Measurements from ENCODE around the gene APBB2.

APBB2 gene

GRCh38 chr4:40938337-40938736 lies 276.0 kb downstream of the APBB2 start:
- no peak overlapping the region for H3K4ac ChIP-seq (ENCODE audit: low read depth in 1 of 2, low read length in 2 of 2)
- peaks cover 18 to 32% of the 10 kb centered on the region in 2 experiments for H3K36me3 ChIP-seq (ENCODE audit: control insufficient read depth in 1 of 2, insufficient read depth in 2 of 2, low read depth in 1 of 2, low read length in 2 of 2)
- no peak overlapping the region for H2AFZ ChIP-seq (ENCODE audit: low read depth, low read length)
- no peak overlapping the region for H2BK5ac ChIP-seq (ENCODE audit: low read depth, low read length, poor library complexity, severe bottlenecking)
- peaks cover 36% of the 10 kb centered on the region for H3K79me1 ChIP-seq (replicated peaks; ENCODE audit: low read length, poor library complexity, severe bottlenecking)
- no peak overlapping the region for H2BK15ac ChIP-seq (ENCODE audit: low read depth, poor library complexity, severe bottlenecking)
- H3K9ac ChIP-seq (ENCODE audit: low read length): no peak overlapping the region
- no peak overlapping the region for H3K27ac ChIP-seq (ENCODE audit: low read length, poor library complexity, severe bottlenecking)
- no peak overlapping the region for H3K14ac ChIP-seq (ENCODE audit: low read length in 2 of 2)
- no peak overlapping the region for H2BK120ac ChIP-seq (ENCODE audit: low read depth, low read length)
- no peak overlapping the region for H3K18ac ChIP-seq (ENCODE audit: low read depth in 1 of 2, low read length in 2 of 2)
- no peaks in the 10 kb centered on the region for H3K9me3 ChIP-seq (ENCODE audit: control insufficient read depth, low read length)
- no peak overlapping the region for H3K4me3 ChIP-seq (ENCODE audit: insufficient read depth in 1 of 2, low read depth in 1 of 2, low read length in 2 of 2)
- DNase-seq: no peak
- H4K91ac ChIP-seq (ENCODE audit: low read length): no peak overlapping the region
- no peak overlapping the region for H2BK12ac ChIP-seq (ENCODE audit: low read length in 2 of 2)
- over 99% methylated on average over 5 of the region's 5 CpGs for WGBS
- no peak overlapping the region for H4K8ac ChIP-seq (ENCODE audit: low read length)
- H2AK5ac ChIP-seq (ENCODE audit: low read length, severe bottlenecking): no peak overlapping the region
- H3K23ac ChIP-seq (ENCODE audit: low read length in 2 of 2): no peak overlapping the region
- no peak overlapping the region for H3K4me2 ChIP-seq (ENCODE audit: low read length, poor library complexity, severe bottlenecking)
- peaks cover 6% of the 10 kb centered on the region for H3K4me1 ChIP-seq (ENCODE audit: control insufficient read depth, insufficient read depth, low read depth, low read length)
- no peaks in the 10 kb centered on the region for H3K27me3 ChIP-seq (ENCODE audit: control insufficient read depth in 1 of 2, insufficient read depth in 1 of 2, low read length in 2 of 2)

GRCh38 chr4:40937140-40937725 lies 277.1 kb downstream of the APBB2 start:
- Histone ChIP-seq H3K4me3 (ENCODE audit: insufficient read depth in 1 of 2, low read depth in 1 of 2, low read length in 2 of 2) (no peak overlapping the region), H3K36me3 (ENCODE audit: control insufficient read depth in 1 of 2, insufficient read depth in 2 of 2, low read depth in 1 of 2, low read length in 2 of 2) (peaks cover 17 to 24% of the 10 kb centered on the region in 2 experiments), H2AK5ac (ENCODE audit: low read length, severe bottlenecking) (no peak overlapping the region), H2AFZ (ENCODE audit: low read depth, low read length) (no peak overlapping the region), H3K18ac (ENCODE audit: low read depth in 1 of 2, low read length in 2 of 2) (no peak overlapping the region), H2BK5ac (ENCODE audit: low read depth, low read length, poor library complexity, severe bottlenecking) (no peak overlapping the region), H3K27me3 (ENCODE audit: control insufficient read depth in 1 of 2, insufficient read depth in 1 of 2, low read length in 2 of 2) (no peaks in the 10 kb centered on the region), H3K14ac (ENCODE audit: low read length in 2 of 2) (no peak overlapping the region), H4K8ac (ENCODE audit: low read length) (no peak overlapping the region), H3K4ac (ENCODE audit: low read depth in 1 of 2, low read length in 2 of 2) (no peak overlapping the region), H4K91ac (ENCODE audit: low read length) (no peak overlapping the region), H3K9me3 (ENCODE audit: control insufficient read depth, low read length) (no peaks in the 10 kb centered on the region), H2BK15ac (ENCODE audit: low read depth, poor library complexity, severe bottlenecking) (no peak overlapping the region), H2BK12ac (ENCODE audit: low read length in 2 of 2) (no peak overlapping the region), H3K79me1 (replicated peaks; ENCODE audit: low read length, poor library complexity, severe bottlenecking) (peaks cover 33% of the 10 kb centered on the region), H3K27ac (ENCODE audit: low read length, poor library complexity, severe bottlenecking) (no peak overlapping the region), H3K9ac (ENCODE audit: low read length) (no peak overlapping the region), H3K4me1 (ENCODE audit: control insufficient read depth, insufficient read depth, low read depth, low read length) (peaks cover 7% of the 10 kb centered on the region), H3K23ac (ENCODE audit: low read length in 2 of 2) (no peak overlapping the region), H2BK120ac (ENCODE audit: low read depth, low read length) (no peak overlapping the region), H3K4me2 (ENCODE audit: low read length, poor library complexity, severe bottlenecking) (no peak overlapping the region)
- WGBS: no CpG with 5 or more reads among the region's 2 CpGs
- no peak for DNase-seq

- no peak overlapping the region for H4K91ac ChIP-seq (ENCODE audit: low read length)
- H3K36me3 ChIP-seq (ENCODE audit: control insufficient read depth in 1 of 2, insufficient read depth in 2 of 2, low read depth in 1 of 2, low read length in 2 of 2): peaks cover 17% of the 10 kb centered on the region in 2 experiments
- no peaks in the 10 kb centered on the region for H3K27me3 ChIP-seq (ENCODE audit: control insufficient read depth in 1 of 2, insufficient read depth in 1 of 2, low read length in 2 of 2)
- no peak overlapping the region for H3K4me2 ChIP-seq (ENCODE audit: low read length, poor library complexity, severe bottlenecking)
- peaks cover 25% of the 10 kb centered on the region for H3K79me1 ChIP-seq (replicated peaks; ENCODE audit: low read length, poor library complexity, severe bottlenecking)
- H2BK120ac ChIP-seq (ENCODE audit: low read depth, low read length): no peak overlapping the region
- no peak overlapping the region for H3K4ac ChIP-seq (ENCODE audit: low read depth in 1 of 2, low read length in 2 of 2)
- no peak overlapping the region for H2BK12ac ChIP-seq (ENCODE audit: low read length in 2 of 2)
- H2BK15ac ChIP-seq (ENCODE audit: low read depth, poor library complexity, severe bottlenecking): no peak overlapping the region
- H3K9ac ChIP-seq (ENCODE audit: low read length): no peak overlapping the region
- H3K23ac ChIP-seq (ENCODE audit: low read length in 2 of 2): no peak overlapping the region
- no peak overlapping the region for H3K18ac ChIP-seq (ENCODE audit: low read depth in 1 of 2, low read length in 2 of 2)
- H3K4me1 ChIP-seq (ENCODE audit: control insufficient read depth, insufficient read depth, low read depth, low read length): peaks cover 11% of the 10 kb centered on the region
- H2BK5ac ChIP-seq (ENCODE audit: low read depth, low read length, poor library complexity, severe bottlenecking): no peak overlapping the region
- no peak overlapping the region for H2AK5ac ChIP-seq (ENCODE audit: low read length, severe bottlenecking)
- no peak overlapping the region for H3K4me3 ChIP-seq (ENCODE audit: insufficient read depth in 1 of 2, low read depth in 1 of 2, low read length in 2 of 2)
- H3K14ac ChIP-seq (ENCODE audit: low read length in 2 of 2): no peak overlapping the region
- WGBS: 76% methylated on average over 4 of the region's 4 CpGs
- no peak for DNase-seq
- no peak overlapping the region for H3K27ac ChIP-seq (ENCODE audit: low read length, poor library complexity, severe bottlenecking)
- H4K8ac ChIP-seq (ENCODE audit: low read length): no peak overlapping the region
- no peaks in the 10 kb centered on the region for H3K9me3 ChIP-seq (ENCODE audit: control insufficient read depth, low read length)
- H2AFZ ChIP-seq (ENCODE audit: low read depth, low read length): no peak overlapping the region
Measured at GRCh38 chr4:40934676-40935075, 279.7 kb downstream of the APBB2 start.

GRCh38 chr4:40933272-40934053 lies 280.9 kb downstream of the APBB2 start:
- H3K79me1 ChIP-seq (replicated peaks; ENCODE audit: low read length, poor library complexity, severe bottlenecking): peaks cover 20% of the 10 kb centered on the region
- H2AK5ac ChIP-seq (ENCODE audit: low read length, severe bottlenecking): no peak overlapping the region
- H2BK12ac ChIP-seq (ENCODE audit: low read length in 2 of 2): no peak overlapping the region
- H2BK5ac ChIP-seq (ENCODE audit: low read depth, low read length, poor library complexity, severe bottlenecking): no peak overlapping the region
- no peak overlapping the region for H3K4me2 ChIP-seq (ENCODE audit: low read length, poor library complexity, severe bottlenecking)
- DNase-seq: no peak
- H3K9me3 ChIP-seq (ENCODE audit: control insufficient read depth, low read length): no peaks in the 10 kb centered on the region
- H3K23ac ChIP-seq (ENCODE audit: low read length in 2 of 2): no peak overlapping the region
- no peak overlapping the region for H3K18ac ChIP-seq (ENCODE audit: low read depth in 1 of 2, low read length in 2 of 2)
- no peak overlapping the region for H2BK120ac ChIP-seq (ENCODE audit: low read depth, low read length)
- no peak overlapping the region for H3K4ac ChIP-seq (ENCODE audit: low read depth in 1 of 2, low read length in 2 of 2)
- no peak overlapping the region for H4K91ac ChIP-seq (ENCODE audit: low read length)
- H3K4me1 ChIP-seq (ENCODE audit: control insufficient read depth, insufficient read depth, low read depth, low read length): peaks cover 11% of the 10 kb centered on the region
- no peak overlapping the region for H2BK15ac ChIP-seq (ENCODE audit: low read depth, poor library complexity, severe bottlenecking)
- WGBS: 96% methylated on average over 10 of the region's 11 CpGs
- peaks cover 17% of the 10 kb centered on the region in 2 experiments for H3K36me3 ChIP-seq (ENCODE audit: control insufficient read depth in 1 of 2, insufficient read depth in 2 of 2, low read depth in 1 of 2, low read length in 2 of 2)
- no peak overlapping the region for H2AFZ ChIP-seq (ENCODE audit: low read depth, low read length)
- no peak overlapping the region for H4K8ac ChIP-seq (ENCODE audit: low read length)
- H3K27me3 ChIP-seq (ENCODE audit: control insufficient read depth in 1 of 2, insufficient read depth in 1 of 2, low read length in 2 of 2): no peaks in the 10 kb centered on the region
- no peak overlapping the region for H3K27ac ChIP-seq (ENCODE audit: low read length, poor library complexity, severe bottlenecking)
- H3K4me3 ChIP-seq (ENCODE audit: insufficient read depth in 1 of 2, low read depth in 1 of 2, low read length in 2 of 2): no peak overlapping the region
- no peak overlapping the region for H3K9ac ChIP-seq (ENCODE audit: low read length)
- H3K14ac ChIP-seq (ENCODE audit: low read length in 2 of 2): no peak overlapping the region

Data from mesenchymal stem cell (in vitro differentiated cells and primary cell).